HL-60/S4 treated with retinoic acid at 250 ng/mL for 4 days and 3 days (cell line): ENCODE measurements around the gene GSTT4.
"Not testable (repeated sequence)": the region's sequence is repeated elsewhere in the genome, so short reads cannot be mapped to it uniquely, and the experiment has no call there.

Experiments used
- in situ Hi-C: fragments of 300-500 bp; cut with MboI; formaldehyde crosslinking; loops from 2 replicates; pipeline ENCODE4 v1.7.0; 2022; ENCODE audit warnings: low sequenced_read_pairs

GSTT4 gene

GRCh38 chr22:23993581-23994177 lies 11.6 kb downstream of the GSTT4 start:
- in situ Hi-C loops, result not testable (repeated sequence)

- in situ Hi-C loops, result not testable (repeated sequence)
Measured at GRCh38 chr22:23993080-23993479, 12.2 kb downstream of the GSTT4 start.

- in situ Hi-C loops, result not testable (repeated sequence)
Measured at GRCh38 chr22:23989583-23990244, 15.5 kb downstream of the GSTT4 start.

- in situ Hi-C loops, result not testable (repeated sequence)
Measured at GRCh38 chr22:23986538-23987178, 18.6 kb downstream of the GSTT4 start.

GRCh38 chr22:23986089-23986488 lies 19.2 kb downstream of the GSTT4 start:
- in situ Hi-C loops, result not testable (repeated sequence)

- in situ Hi-C loops, result no loop called here
Measured at GRCh38 chr22:23984430-23984829, 20.8 kb downstream of the GSTT4 start.

GRCh38 chr22:23980567-23980966 lies 24.7 kb downstream of the GSTT4 start:
- in situ Hi-C loops, result not testable (repeated sequence)

- in situ Hi-C loops, result not testable (repeated sequence)
Measured at GRCh38 chr22:23979557-23980240, 25.6 kb downstream of the GSTT4 start, which contains the start of gene GSTT2. TSS of gene GSTT2 (plus strand) at chr22:23980134.

- in situ Hi-C loops, result not testable (repeated sequence)
Measured at GRCh38 chr22:23977304-23977703, 27.9 kb downstream of the GSTT4 start.

- in situ Hi-C loops, result not testable (repeated sequence)
Measured at GRCh38 chr22:23974836-23975352, 30.4 kb downstream of the GSTT4 start.

GRCh38 chr22:23974345-23974744 lies 30.9 kb downstream of the GSTT4 start, which contains the start of gene DDT:
TSS of gene DDT (minus strand) at chr22:23974441. CDS start at chr22:23974414, 27 bp downstream.
- in situ Hi-C loops, result not testable (repeated sequence)

GRCh38 chr22:23971927-23972326 lies 33.3 kb downstream of the GSTT4 start:
- in situ Hi-C loops, result not testable (repeated sequence)

- in situ Hi-C loops, result no loop called here
Measured at GRCh38 chr22:23970816-23971486, 34.3 kb downstream of the GSTT4 start.

GRCh38 chr22:23970201-23970641 lies 35.0 kb downstream of the GSTT4 start:
- in situ Hi-C loops, result no loop called here

GRCh38 chr22:23969071-23969470 lies 36.2 kb downstream of the GSTT4 start:
- in situ Hi-C loops, result no loop called here

GRCh38 chr22:23966568-23966967 lies 38.7 kb downstream of the GSTT4 start, which contains the start of gene DDTL:
TSS of gene DDTL (plus strand) at chr22:23966888. CDS start at chr22:23966915, 27 bp downstream.
- in situ Hi-C loops, result not testable (repeated sequence)

GRCh38 chr22:23966094-23966493 lies 39.2 kb downstream of the GSTT4 start:
- in situ Hi-C loops, result not testable (repeated sequence)

GRCh38 chr22:23961084-23961771 lies 44.0 kb downstream of the GSTT4 start, which contains the start of gene GSTT2B:
TSS of gene GSTT2B (minus strand) at chr22:23961195. CDS start at chr22:23961131, 64 bp downstream.
- in situ Hi-C loops, result not testable (repeated sequence)

GRCh38 chr22:23956301-23956900 lies 48.9 kb downstream of the GSTT4 start:
- in situ Hi-C loops, result not testable (repeated sequence)
